ENCODE results near the gene CXCL16.

The CXCL16 gene

GRCh38 chr17:4709794-4710692, 29.7 kb downstream of the CXCL16 start, which contains the start of gene ARRB2:
Gene ARRB2, plus strand, starts transcription at chr17:4710632. Its CDS starts 90 bp downstream, at chr17:4710722.
- Histone ChIP-seq H3K4me3 (ENCODE audit: low read length) (peak within 1 kb of the TSS; percentile 87), H3K4me2 (ENCODE audit: low read depth, low read length) (peak within 1 kb of the TSS; percentile 78), H3K4me1 (ENCODE audit: low read length) (peaks cover 7% of the 10 kb centered on the region; the same call in 1 of the 2 replicates), H3K9me2 (replicated peaks; ENCODE audit: insufficient read depth, low read length) (no peaks in the 10 kb centered on the region), H2AFZ (ENCODE audit: low read length) (peak within 1 kb of the TSS; percentile 92), H3K9ac (ENCODE audit: low read length) (peak within 1 kb of the TSS; percentile 83), H4K20me1 (ENCODE audit: insufficient read depth, low read length) (no peaks in the 10 kb centered on the region), H3K9me3 (replicated peaks; ENCODE audit: insufficient read depth, low read length) (no peaks in the 10 kb centered on the region), H3K36me3 (replicated peaks; ENCODE audit: insufficient read depth, low read length) (no peaks in the 10 kb centered on the region), H3K27me3 (replicated peaks; ENCODE audit: insufficient read depth, low read length) (no peaks in the 10 kb centered on the region), H3F3A (ENCODE audit: insufficient read depth, low read length) (peaks cover 4% of the 10 kb centered on the region), H3K79me2 (ENCODE audit: low read length) (peaks cover 14% of the 10 kb centered on the region), H3K27ac (ENCODE audit: low read length) (peak within 1 kb of the TSS; percentile 71)
- TF ChIP-seq EZH2 (optimal IDR thresholded peaks at IDR 0.05; ENCODE audit: low read depth, low read length), result no peak
- TF ChIP-seq EZH2phosphoT487 (IDR thresholded peaks at IDR 0.05; ENCODE audit: low read length), result no peak
- TF ChIP-seq CTCF (IDR thresholded peaks at IDR 0.05; ENCODE audit: low read length), result peak; percentile 64
- DNase-seq, result peak; percentile 98

DNA sequence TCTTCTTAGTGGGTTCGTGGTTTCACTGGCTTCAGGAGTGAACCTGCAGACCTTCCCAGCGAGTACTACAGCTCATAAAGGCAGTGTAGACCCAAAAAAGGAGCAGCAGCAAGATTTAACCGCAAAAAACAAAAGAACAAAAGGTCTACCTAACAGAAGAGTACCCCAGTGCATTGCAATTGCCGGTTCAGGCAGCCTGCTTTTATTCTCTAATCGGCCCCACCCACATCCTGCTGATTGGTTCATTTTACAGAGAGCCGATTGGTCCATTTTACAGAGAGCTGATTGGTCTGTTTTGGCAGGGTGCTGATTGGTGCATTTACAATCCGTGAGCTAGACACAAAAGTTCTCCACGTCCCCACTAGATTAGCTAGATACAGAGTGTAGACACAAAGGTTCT, 31.3 kb downstream of the CXCL16 start:
- Histone ChIP-seq H3K36me3 (replicated peaks; ENCODE audit: insufficient read depth, low read length) (no peaks in the 10 kb centered on the region), H3K27ac (ENCODE audit: low read length) (no peak overlapping the region), H3K4me3 (ENCODE audit: low read length) (no peak overlapping the region), H2AFZ (ENCODE audit: low read length) (no peak overlapping the region), H3K9ac (ENCODE audit: low read length) (no peak overlapping the region), H4K20me1 (ENCODE audit: insufficient read depth, low read length) (no peaks in the 10 kb centered on the region), H3K9me3 (replicated peaks; ENCODE audit: insufficient read depth, low read length) (no peaks in the 10 kb centered on the region), H3K9me2 (replicated peaks; ENCODE audit: insufficient read depth, low read length) (no peaks in the 10 kb centered on the region), H3F3A (ENCODE audit: insufficient read depth, low read length) (peaks cover 4% of the 10 kb centered on the region), H3K27me3 (replicated peaks; ENCODE audit: insufficient read depth, low read length) (no peaks in the 10 kb centered on the region), H3K4me2 (ENCODE audit: low read depth, low read length) (no peak overlapping the region), H3K4me1 (ENCODE audit: low read length) (peaks cover 7% of the 10 kb centered on the region; the same call in 1 of the 2 replicates), H3K79me2 (ENCODE audit: low read length) (peaks cover 23% of the 10 kb centered on the region)
- TF ChIP-seq EZH2 (optimal IDR thresholded peaks at IDR 0.05; ENCODE audit: low read depth, low read length) (no peak), EZH2phosphoT487 (IDR thresholded peaks at IDR 0.05; ENCODE audit: low read length) (no peak), CTCF (IDR thresholded peaks at IDR 0.05; ENCODE audit: low read length) (no peak)
- peak; percentile 61 for DNase-seq

GRCh38 chr17:4706121-4706520, 33.6 kb downstream of the CXCL16 start:
- H3K9me3 ChIP-seq (replicated peaks; ENCODE audit: insufficient read depth, low read length), result no peaks in the 10 kb centered on the region
- H2AFZ ChIP-seq (ENCODE audit: low read length), result no peak overlapping the region
- H3K4me2 ChIP-seq (ENCODE audit: low read depth, low read length), result no peak overlapping the region
- H3K27ac ChIP-seq (ENCODE audit: low read length), result no peak overlapping the region
- H3K36me3 ChIP-seq (replicated peaks; ENCODE audit: insufficient read depth, low read length), result no peaks in the 10 kb centered on the region
- no peaks in the 10 kb centered on the region for H3K9me2 ChIP-seq (replicated peaks; ENCODE audit: insufficient read depth, low read length)
- no peaks in the 10 kb centered on the region for H3K27me3 ChIP-seq (replicated peaks; ENCODE audit: insufficient read depth, low read length)
- TF ChIP-seq EZH2 (optimal IDR thresholded peaks at IDR 0.05; ENCODE audit: low read depth, low read length) (no peak), CTCF (IDR thresholded peaks at IDR 0.05; ENCODE audit: low read length) (no peak), EZH2phosphoT487 (IDR thresholded peaks at IDR 0.05; ENCODE audit: low read length) (no peak)
- peaks cover 10% of the 10 kb centered on the region; the same call in 1 of the 2 replicates for H3K4me1 ChIP-seq (ENCODE audit: low read length)
- peaks cover 8% of the 10 kb centered on the region for H3F3A ChIP-seq (ENCODE audit: insufficient read depth, low read length)
- DNase-seq, result no peak
- peaks cover 34% of the 10 kb centered on the region for H3K79me2 ChIP-seq (ENCODE audit: low read length)
- H4K20me1 ChIP-seq (ENCODE audit: insufficient read depth, low read length), result no peaks in the 10 kb centered on the region
- H3K9ac ChIP-seq (ENCODE audit: low read length), result no peak overlapping the region
- H3K4me3 ChIP-seq (ENCODE audit: low read length), result no peak overlapping the region
